GM06990 (cell line): ENCODE data around the gene REC114.
"Not testable (repeated sequence)": the region's sequence is repeated elsewhere in the genome, so short reads cannot be mapped to it uniquely, and the experiment has no call there.

ENCODE experiments used
- DNase-seq: peaks from one replicate; pipeline ENCODE4 v3.0.0-alpha.2; 2011; ENCODE audit not compliant: insufficient read length; ENCODE audit errors: extremely low read depth
- H3K27me3 ChIP-seq: replicated peaks from 2 replicates; pipeline ENCODE4 v1.6.0; 2011; ENCODE audit warnings: low read length; ENCODE audit not compliant: control insufficient read depth, insufficient read depth
- H3K36me3 ChIP-seq: 2 replicates; pipeline ENCODE4 v1.5.1; 2011; ENCODE audit warnings: low read length; ENCODE audit not compliant: control insufficient read depth, insufficient read depth
- H3K4me3 ChIP-seq: replicated peaks from 2 replicates; pipeline ENCODE4 v1.5.1; 2011; ENCODE audit warnings: low read depth, mild to moderate bottlenecking, control low read depth, low read length
- TF ChIP-seq, protein P1 (sequence below): IDR thresholded peaks from 2 replicates; pipeline ENCODE4 v1.5.1; 2011; ENCODE audit warnings: low read length, control low read depth, mild to moderate bottlenecking, inconsistent platforms; ENCODE audit not compliant: insufficient read depth, poor library complexity, severe bottlenecking

Gene REC114

DNA sequence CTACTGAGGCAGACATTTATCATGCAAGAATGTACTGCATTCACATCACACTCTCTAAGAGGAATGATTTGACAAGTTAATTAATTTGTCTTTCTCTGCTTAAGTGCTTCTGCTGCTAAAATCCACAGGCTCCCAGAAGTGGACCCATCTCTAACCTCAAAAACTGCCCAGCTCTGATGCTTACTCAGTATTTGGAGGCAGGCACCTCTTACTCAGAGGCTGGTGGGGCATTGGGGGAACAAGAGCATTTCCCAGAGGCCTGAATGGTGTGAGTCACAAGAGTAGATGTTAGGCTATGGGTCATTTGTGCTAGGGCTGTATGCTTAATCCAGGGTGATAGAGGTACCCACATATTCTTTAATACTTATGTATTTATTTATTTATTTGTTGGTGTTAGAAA lies 39.8 kb upstream of the REC114 start:
- peaks cover 1% of the 10 kb centered on the region; the same call in 1 of the 2 replicates for H3K27me3 ChIP-seq
- TF ChIP-seq, protein P1, sequence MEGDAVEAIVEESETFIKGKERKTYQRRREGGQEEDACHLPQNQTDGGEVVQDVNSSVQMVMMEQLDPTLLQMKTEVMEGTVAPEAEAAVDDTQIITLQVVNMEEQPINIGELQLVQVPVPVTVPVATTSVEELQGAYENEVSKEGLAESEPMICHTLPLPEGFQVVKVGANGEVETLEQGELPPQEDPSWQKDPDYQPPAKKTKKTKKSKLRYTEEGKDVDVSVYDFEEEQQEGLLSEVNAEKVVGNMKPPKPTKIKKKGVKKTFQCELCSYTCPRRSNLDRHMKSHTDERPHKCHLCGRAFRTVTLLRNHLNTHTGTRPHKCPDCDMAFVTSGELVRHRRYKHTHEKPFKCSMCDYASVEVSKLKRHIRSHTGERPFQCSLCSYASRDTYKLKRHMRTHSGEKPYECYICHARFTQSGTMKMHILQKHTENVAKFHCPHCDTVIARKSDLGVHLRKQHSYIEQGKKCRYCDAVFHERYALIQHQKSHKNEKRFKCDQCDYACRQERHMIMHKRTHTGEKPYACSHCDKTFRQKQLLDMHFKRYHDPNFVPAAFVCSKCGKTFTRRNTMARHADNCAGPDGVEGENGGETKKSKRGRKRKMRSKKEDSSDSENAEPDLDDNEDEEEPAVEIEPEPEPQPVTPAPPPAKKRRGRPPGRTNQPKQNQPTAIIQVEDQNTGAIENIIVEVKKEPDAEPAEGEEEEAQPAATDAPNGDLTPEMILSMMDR, result no peak
- no peaks in the 10 kb centered on the region for H3K36me3 ChIP-seq
- no peak for DNase-seq
- H3K4me3 ChIP-seq, result no peak overlapping the region

GRCh38 chr15:73414876-73415275 lies 28.1 kb upstream of the REC114 start:
- Histone ChIP-seq H3K36me3 (no peaks in the 10 kb centered on the region), H3K27me3 (no peaks in the 10 kb centered on the region), H3K4me3 (no peak overlapping the region)
- DNase-seq, result no peak
- TF ChIP-seq, protein P1, result no peak

DNA sequence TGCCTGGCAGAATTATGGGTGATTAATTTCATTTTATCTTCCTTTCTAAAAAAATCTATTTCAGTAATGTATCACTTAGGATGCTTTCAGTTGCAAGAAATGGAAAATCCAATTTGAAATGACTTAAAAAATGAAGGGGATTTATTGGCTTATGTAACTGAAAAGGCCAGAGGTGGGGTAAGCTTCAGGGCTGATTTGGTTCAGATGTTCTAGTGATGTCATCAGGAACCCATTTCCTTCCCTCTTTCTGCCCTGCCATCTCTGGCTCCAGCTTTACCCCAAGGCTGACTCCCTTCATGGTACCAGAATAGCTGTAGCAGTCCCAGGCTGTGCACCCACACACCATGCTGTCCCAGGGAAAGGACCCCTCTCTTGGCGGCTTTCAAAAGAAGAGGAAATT lies 18.5 kb upstream of the REC114 start:
- DNase-seq, result no peak

DNA sequence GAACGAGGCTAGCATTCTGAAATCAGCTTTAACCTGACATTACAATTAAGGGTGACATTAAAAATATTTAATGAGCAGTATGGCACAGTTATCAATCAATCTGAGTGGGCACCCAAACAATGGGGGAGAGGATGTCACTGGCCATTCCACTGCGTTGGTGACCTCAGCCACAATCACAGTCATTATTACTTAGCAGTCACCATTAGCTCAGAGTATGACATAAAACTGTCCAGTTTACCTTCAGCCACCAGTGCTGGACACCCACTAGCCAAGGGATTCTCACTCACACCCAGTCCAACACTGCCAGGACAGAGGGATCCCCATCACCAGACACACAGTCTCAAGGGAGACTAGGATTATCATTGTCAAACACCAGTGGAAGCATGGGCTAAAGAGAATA lies 17.5 kb upstream of the REC114 start:
- no peak for DNase-seq
- TF ChIP-seq, protein P1, result no peak
- Histone ChIP-seq H3K36me3 (no peaks in the 10 kb centered on the region), H3K4me3 (no peak overlapping the region), H3K27me3 (peaks cover 2% of the 10 kb centered on the region; the same call in 1 of the 2 replicates)

More for the DNA sequence above, 18.5 kb upstream of the REC114 start:
- no peaks in the 10 kb centered on the region for H3K36me3 ChIP-seq
- H3K4me3 ChIP-seq, result no peak overlapping the region
- TF ChIP-seq, protein P1, result no peak
- H3K27me3 ChIP-seq, result peaks cover 2% of the 10 kb centered on the region; the same call in 1 of the 2 replicates

DNA sequence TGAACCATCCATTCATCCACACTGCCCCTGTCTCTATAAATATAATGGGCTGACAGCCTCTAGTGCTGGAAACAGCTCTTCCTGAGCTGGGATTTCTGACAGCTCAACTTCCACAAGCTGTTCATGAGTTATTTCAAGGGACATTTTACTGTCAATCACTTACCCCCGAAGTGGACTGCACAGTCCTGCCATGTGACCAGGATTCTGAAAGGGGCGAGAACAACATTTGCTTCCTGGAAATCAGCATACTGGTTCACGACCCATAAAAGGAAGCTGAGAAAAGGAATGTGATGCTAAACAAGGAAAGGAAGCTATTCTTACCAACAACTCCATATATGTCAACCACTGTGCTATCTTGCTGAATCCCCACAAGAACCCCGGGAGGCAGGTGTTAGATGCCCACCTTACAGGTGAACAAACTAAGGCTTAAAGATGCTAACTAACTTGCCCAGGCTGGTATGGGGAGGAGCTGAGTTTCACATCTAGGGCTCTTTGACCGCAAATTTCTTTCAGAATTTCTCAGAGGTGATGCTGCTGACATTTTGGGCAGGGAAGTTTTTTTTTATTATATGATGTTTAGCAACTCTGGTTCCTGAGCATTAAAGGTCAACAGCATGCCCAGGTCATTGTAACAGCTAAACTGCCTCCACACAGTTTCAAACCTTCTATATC lies 16.5 kb upstream of the REC114 start:
- TF ChIP-seq, protein P1, result no peak
- H3K27me3 ChIP-seq, result peaks cover 2% of the 10 kb centered on the region; the same call in 1 of the 2 replicates
- no peak overlapping the region for H3K4me3 ChIP-seq
- no peak for DNase-seq
- H3K36me3 ChIP-seq, result no peaks in the 10 kb centered on the region

DNA sequence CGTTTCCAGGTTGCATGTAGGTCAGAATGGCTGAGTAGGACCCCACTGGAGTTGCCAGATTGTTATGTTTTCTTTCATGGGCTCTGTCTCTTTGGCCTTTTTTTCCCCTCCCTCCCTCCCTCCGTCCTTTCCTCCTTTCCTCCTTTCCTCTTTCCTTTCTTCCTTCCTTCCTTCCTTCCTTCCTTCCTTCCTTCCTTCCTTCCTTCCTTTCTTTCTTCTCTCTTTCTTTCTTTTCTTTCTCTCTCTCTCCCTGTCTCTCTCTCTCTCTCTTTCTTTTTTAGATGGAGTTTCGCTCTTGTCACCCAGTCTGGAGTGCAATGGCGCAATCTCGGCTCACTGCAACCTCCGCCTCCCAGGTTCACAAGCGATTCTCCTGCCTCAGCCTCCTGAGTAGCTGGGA lies 11.6 kb upstream of the REC114 start:
- DNase-seq, H3K36me3 ChIP-seq, H3K4me3 ChIP-seq, H3K27me3 ChIP-seq: not testable (repeated sequence)
